K562 (cell line): ENCODE measurements around the gene GBX1. TPM values are rescaled to one million over a fixed set of nuclear protein-coding genes. Genes with fewer than 3 reads are reported as not detected.

Source experiments
- AFF4 ChIP-seq: sonication (generic); formaldehyde crosslinking; IDR thresholded peaks from 2 replicates; pipeline ENCODE4 v1.8.0; 2023; ENCODE audit warnings: mild to moderate bottlenecking, missing genetic modification reagents
- BDP1 ChIP-seq: IDR thresholded peaks from 3 replicates; pipeline ENCODE4 v1.6.1; 2011; ENCODE audit not compliant: insufficient read length, insufficient read depth
- BRD4 ChIP-seq: fragments of 200-600 bp; sonication (generic); IDR thresholded peaks from 2 replicates; pipeline ENCODE4 v1.6.1; 2017; ENCODE audit warnings: inconsistent platforms
- FIP1L1 ChIP-seq: fragments of 200-400 bp; formaldehyde crosslinking; IDR thresholded peaks from 2 replicates; pipeline ENCODE4 v1.6.1; 2018; ENCODE audit warnings: mild to moderate bottlenecking, low read depth, low read length; ENCODE audit not compliant: poor library complexity, severe bottlenecking
- HOMEZ ChIP-seq: fragments of 250-450 bp; sonication (Bioruptor Pico); IDR thresholded peaks from 2 replicates; pipeline ENCODE4 v1.4.0; 2020; ENCODE audit warnings: mild to moderate bottlenecking, moderate library complexity
- KDM4B ChIP-seq, 2 experiments: fragments of 450-650 bp in 1 of 2; sonication (generic) in 1 of 2; IDR thresholded peaks; 2 replicates each; pipeline ENCODE4 v1.6.1; 2016 to 2017; ENCODE audit warnings: borderline replicate concordance in 2 of 2, antibody characterized with exemption in 1 of 2, low read depth in 1 of 2, mild to moderate bottlenecking in 1 of 2
- MECOM ChIP-seq: fragments of 250-450 bp; sonication (Bioruptor Pico); IDR thresholded peaks from 2 replicates; pipeline ENCODE4 v1.8.0; 2022; ENCODE audit warnings: inconsistent platforms
- NFATC3 ChIP-seq: fragments of 450-650 bp; IDR thresholded peaks from 2 replicates; pipeline ENCODE4 v1.6.1; 2017; ENCODE audit warnings: mild to moderate bottlenecking
- PHF8 ChIP-seq: fragments of 200-600 bp; sonication (generic); IDR thresholded peaks from 2 replicates; pipeline ENCODE4 v1.6.1; 2012; ENCODE audit warnings: mixed run types, mild to moderate bottlenecking, inconsistent platforms, low read length, moderate library complexity, borderline replicate concordance
- POLR2AphosphoS2 ChIP-seq: IDR thresholded peaks from 2 replicates; pipeline ENCODE4 v1.6.1; 2012; ENCODE audit warnings: low read length, improper control_type of control experiment
- RFX1 ChIP-seq: fragments of 450-650 bp; IDR thresholded peaks from 2 replicates; pipeline ENCODE4 v1.6.1; 2016; ENCODE audit warnings: mild to moderate bottlenecking, moderate library complexity
- SMC3 ChIP-seq: conservative IDR thresholded peaks from 2 replicates; pipeline ENCODE4 v1.6.1; 2011; ENCODE audit warnings: low read depth, low read length, improper control_type of control experiment; ENCODE audit not compliant: insufficient read depth
- ZBTB11 ChIP-seq, 3 experiments: fragments of 200-800 bp in 1 of 3; fragments of 250-450 bp in 1 of 3; fragments of 450-650 bp in 1 of 3; sonication (Bioruptor Pico) in 1 of 3; sonication (Bioruptor generic) in 1 of 3; formaldehyde crosslinking in 1 of 3; IDR thresholded peaks; 2 replicates each; pipeline versions ENCODE4 v1.6.1 to v1.8.0; 2016 to 2022; ENCODE audit warnings: mild to moderate bottlenecking in 2 of 3, missing genetic modification characterization in 2 of 3, missing compliant biosample characterization in 1 of 3, moderate library complexity in 1 of 3
- ZFP1 ChIP-seq: fragments of 450-650 bp; formaldehyde crosslinking; IDR thresholded peaks from 2 replicates; pipeline ENCODE4 v1.4.0; 2020; ENCODE audit warnings: mild to moderate bottlenecking, mixed read lengths
- ZNF253 ChIP-seq: fragments of 250-450 bp; sonication (Bioruptor Pico); conservative IDR thresholded peaks from 2 replicates; pipeline ENCODE4 v1.6.1; 2021; ENCODE audit warnings: mild to moderate bottlenecking
- polyA plus RNA-seq, 8 experiments: library from polyadenylated mRNA; depleted of rRNA in 4 of 8; stranded (reverse) in 5 of 8; unstranded in 3 of 8; fragments of >200 nt; fragmentation: Nextera tagmentation in 2 of 8; fragmentation: Illumina TruSeq in 1 of 8; extraction: Ambion mirVana in 2 of 8; extraction: Trizol in 1 of 8; gene quantifications; 2 replicates each; pipeline versions ENCODE4 v1.2.1 to v1.2.3, GENCODE V29; 2011 to 2014; ENCODE audit warnings: inconsistent platforms in 1 of 8, missing spikeins in 1 of 8
- total RNA-seq, 7 experiments: library from RNA; depleted of rRNA in 6 of 7; stranded (reverse); fragments of >200 nt in 6 of 7; fragmentation: Illumina TruSeq in 2 of 7; extraction: Trizol in 2 of 7; gene quantifications; 2 replicates each; pipeline versions ENCODE4 v1.2.1 to v1.2.3, GENCODE V29; 2011 to 2021; ENCODE audit warnings: low replicate concordance in 1 of 7

Gene GBX1
- total and polyA plus RNA-seq, 9 of the 15 experiments (the other 6 are each of a cell fraction or from before 2014, with no cell fraction given) = not detected

DNA sequence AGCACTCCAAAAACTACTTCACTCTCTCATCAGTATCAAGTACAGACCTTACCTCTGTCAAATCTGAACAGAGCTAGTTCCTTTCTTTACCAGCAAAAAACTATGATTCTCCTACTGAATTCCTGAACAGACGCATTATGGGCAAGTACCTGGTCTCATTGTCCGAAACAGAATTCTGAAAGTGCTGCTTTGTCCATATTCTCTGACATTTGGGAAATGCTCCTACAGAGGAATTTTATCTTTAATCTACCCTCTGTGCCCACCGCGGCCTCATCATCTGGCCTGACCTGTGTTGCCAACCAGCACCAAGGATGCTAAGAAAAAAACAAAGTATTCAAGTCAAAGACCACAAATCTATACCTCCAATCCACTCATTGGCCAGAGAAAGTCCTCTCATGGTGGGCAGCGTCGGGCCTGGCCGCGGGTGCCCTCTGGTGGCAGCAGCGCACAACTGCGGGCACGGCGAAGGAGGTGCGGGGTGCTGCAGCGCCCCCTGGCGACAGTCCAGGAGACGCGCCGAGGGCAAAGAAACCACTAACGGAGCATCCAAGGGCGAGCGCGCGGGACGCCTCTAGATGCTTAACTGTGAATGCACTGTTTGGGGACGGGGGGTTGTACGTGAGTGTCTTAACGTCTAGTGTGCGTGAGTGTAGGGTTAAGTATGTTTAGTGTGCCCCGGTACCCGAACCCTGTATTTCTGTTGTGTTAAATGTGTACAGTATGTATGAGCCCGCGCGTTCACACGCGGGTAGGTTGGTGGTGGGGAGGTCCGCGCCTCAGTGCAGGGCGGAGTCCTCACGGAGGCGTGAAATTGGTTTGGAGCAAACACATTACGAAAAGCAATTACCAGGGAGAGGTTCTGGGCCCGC is 5.0 kb upstream of the GBX1 start (continued):
- TF ChIP-seq ZFP1 (CRISPR knock-in tag) (no peak), ZNF253 (no peak), MECOM (CRISPR knock-in tag) (no peak), KDM4B (IDR thresholded peaks at IDR 0.05; ENCODE audit: borderline replicate concordance in 2 of 2, low read depth in 1 of 2) (0 out of 4 replicates have a peak, but pooled peaks of 1 of the 2 experiments have one; percentile 62), RFX1 (no peak), FIP1L1 (peak; percentile 92), BRD4 (no peak), NFATC3 (no peak), HOMEZ (no peak), POLR2AphosphoS2 (no peak), AFF4 (CRISPR knock-in tag) (peak; percentile 77; the same call in 1 of the 2 replicates), BDP1 (no peak), PHF8 (no peak; the same call in 1 of the 2 replicates), ZBTB11 (CRISPR knock-in tag; IDR thresholded peaks at IDR 0.05) (no peak), SMC3 (peak; percentile 100)
